ENCODE data around the gene CDC27.
"Not testable (repeated sequence)": the region's sequence is repeated elsewhere in the genome, so short reads cannot be mapped to it uniquely, and the experiment has no call there.

Gene CDC27

DNA sequence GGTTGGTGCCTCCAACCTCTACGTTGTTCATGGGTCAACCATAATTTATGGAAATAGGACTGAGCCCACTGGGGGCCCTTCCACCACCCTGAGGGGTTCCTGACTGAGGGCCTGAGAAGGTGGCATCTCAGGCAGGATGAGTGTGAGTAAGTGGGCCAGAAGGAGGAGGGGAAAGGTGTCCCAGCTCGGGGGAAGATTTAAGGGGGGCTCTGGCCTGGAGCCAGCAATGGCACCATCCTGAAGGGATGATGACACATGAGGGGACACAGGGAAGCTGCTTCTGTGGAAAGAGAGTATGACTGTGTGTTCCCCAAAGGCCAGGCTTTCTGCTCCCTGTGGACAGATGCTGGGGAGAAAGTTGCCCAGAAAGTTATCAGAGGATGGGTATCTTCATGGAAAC lies 38.8 kb upstream of the CDC27 start:
- POLR2A ChIA-PET: no interaction called here
- TF ChIP-seq, protein P1, sequence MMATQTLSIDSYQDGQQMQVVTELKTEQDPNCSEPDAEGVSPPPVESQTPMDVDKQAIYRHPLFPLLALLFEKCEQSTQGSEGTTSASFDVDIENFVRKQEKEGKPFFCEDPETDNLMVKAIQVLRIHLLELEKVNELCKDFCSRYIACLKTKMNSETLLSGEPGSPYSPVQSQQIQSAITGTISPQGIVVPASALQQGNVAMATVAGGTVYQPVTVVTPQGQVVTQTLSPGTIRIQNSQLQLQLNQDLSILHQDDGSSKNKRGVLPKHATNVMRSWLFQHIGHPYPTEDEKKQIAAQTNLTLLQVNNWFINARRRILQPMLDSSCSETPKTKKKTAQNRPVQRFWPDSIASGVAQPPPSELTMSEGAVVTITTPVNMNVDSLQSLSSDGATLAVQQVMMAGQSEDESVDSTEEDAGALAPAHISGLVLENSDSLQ (IDR thresholded peaks at IDR 0.05): no peak
- TF ChIP-seq FOXA1 (IDR thresholded peaks at IDR 0.05) (no peak), NFRKB (IDR thresholded peaks at IDR 0.05) (no peak)
- CTCF ChIA-PET: no interaction called here
- DNase-seq (ENCODE audit: extremely low spot score): no peak

DNA sequence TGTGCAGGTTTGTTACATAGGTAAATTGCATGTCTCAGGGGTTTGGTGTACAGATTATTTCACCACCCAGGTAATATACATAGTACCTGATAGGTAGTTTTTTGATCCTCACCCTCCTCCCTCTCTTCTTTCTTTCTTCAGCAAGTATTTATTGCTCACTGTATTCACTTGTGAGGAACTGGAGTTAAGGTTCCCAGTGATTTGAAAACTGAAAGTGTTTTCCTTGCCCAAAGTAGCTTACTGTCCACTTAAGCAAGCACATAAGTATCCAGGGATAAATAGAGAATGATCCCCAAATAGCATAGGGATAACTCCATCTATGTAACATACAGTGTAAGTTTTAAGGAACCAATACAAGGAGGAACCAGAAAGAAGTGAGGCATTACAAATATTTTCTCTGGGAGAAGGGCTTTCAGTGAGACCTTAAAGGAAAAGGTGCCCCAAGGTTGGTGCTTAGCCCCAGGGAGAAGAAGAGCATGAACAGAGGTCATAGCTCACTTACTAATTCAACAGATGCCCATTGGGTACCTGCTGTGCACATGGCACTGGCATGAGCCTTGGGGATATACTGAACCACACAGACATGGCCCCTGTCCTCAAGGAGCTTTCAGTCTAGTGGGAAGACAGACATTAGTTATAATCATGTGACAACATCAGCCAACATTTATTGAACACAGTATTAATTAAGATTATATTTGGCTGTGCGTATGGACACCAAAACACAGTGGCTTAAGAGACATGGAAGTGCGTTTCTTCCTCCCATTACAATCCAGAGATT lies 37.0 kb upstream of the CDC27 start:
- CTCF ChIA-PET: no interaction called here
- POLR2A ChIA-PET: interaction anchor here (0.5 kb wide), 1 partner anchor 159 kb away, joined by 3 read pairs; no protein-coding TSS in a partner anchor
- DNase-seq (ENCODE audit: extremely low spot score): no peak
- TF ChIP-seq SUZ12 (IDR thresholded peaks at IDR 0.05) (no peak), LEF1 (IDR thresholded peaks at IDR 0.05; ENCODE audit: borderline replicate concordance) (no peak), ARNT (IDR thresholded peaks at IDR 0.05) (no peak), ELF4 (IDR thresholded peaks at IDR 0.05) (no peak), CTBP1 (IDR thresholded peaks at IDR 0.05; ENCODE audit: borderline replicate concordance) (no peak), L3MBTL2 (conservative IDR thresholded peaks at IDR 0.05) (no peak), FOXK2 (IDR thresholded peaks at IDR 0.05) (no peak), BHLHE40 (IDR thresholded peaks at IDR 0.05; ENCODE audit: borderline replicate concordance) (no peak), HDGF (IDR thresholded peaks at IDR 0.05; ENCODE audit: borderline replicate concordance) (no peak), ZNF384 (IDR thresholded peaks at IDR 0.05) (no peak), NFRKB (IDR thresholded peaks at IDR 0.05) (no peak), TARDBP (IDR thresholded peaks at IDR 0.05) (no peak), FOXM1 (IDR thresholded peaks at IDR 0.05; ENCODE audit: borderline replicate concordance) (no peak)
- TF ChIP-seq, protein P1 (IDR thresholded peaks at IDR 0.05): no peak

DNA sequence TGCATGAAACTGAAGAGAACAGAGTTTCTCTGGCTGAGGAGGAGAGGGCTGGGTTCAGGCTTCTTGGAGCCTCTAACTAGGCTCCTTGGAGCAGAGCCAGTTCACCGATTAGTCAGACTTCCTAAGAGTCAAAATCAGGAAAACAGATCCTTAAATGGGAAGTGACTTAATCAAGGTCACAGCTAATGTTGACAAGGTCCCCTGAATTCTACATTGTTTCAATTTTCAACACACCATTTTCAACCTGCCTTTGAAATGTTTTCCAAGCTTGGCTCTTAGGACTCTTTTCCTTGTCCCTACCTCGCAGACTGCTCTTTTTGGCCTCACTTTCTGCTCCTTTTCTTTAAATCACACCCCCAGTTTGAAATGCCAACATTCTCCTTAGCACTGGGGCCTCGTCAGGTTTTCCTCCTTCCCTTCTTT lies 36.4 kb upstream of the CDC27 start:
- POLR2A ChIA-PET: no interaction called here
- CTCF ChIA-PET: no interaction called here
- no peak for TF ChIP-seq FOXM1 (IDR thresholded peaks at IDR 0.05; ENCODE audit: borderline replicate concordance)
- no peak for TF ChIP-seq LEF1 (IDR thresholded peaks at IDR 0.05; ENCODE audit: borderline replicate concordance)
- no peak for TF ChIP-seq CTBP1 (IDR thresholded peaks at IDR 0.05; ENCODE audit: borderline replicate concordance)
- TF ChIP-seq FOXK2 (IDR thresholded peaks at IDR 0.05): no peak
- TF ChIP-seq NFRKB (IDR thresholded peaks at IDR 0.05): no peak
- no peak for TF ChIP-seq HDGF (IDR thresholded peaks at IDR 0.05; ENCODE audit: borderline replicate concordance)
- TF ChIP-seq BHLHE40 (IDR thresholded peaks at IDR 0.05; ENCODE audit: borderline replicate concordance): no peak
- no peak for TF ChIP-seq ARNT (IDR thresholded peaks at IDR 0.05)
- no peak for TF ChIP-seq ELF4 (IDR thresholded peaks at IDR 0.05)
- no peak for TF ChIP-seq SP1 (IDR thresholded peaks at IDR 0.05)
- TF ChIP-seq, protein P1 (IDR thresholded peaks at IDR 0.05): no peak
- TF ChIP-seq SUZ12 (IDR thresholded peaks at IDR 0.05): no peak
- TF ChIP-seq L3MBTL2 (conservative IDR thresholded peaks at IDR 0.05): no peak
- no peak for TF ChIP-seq ZNF384 (IDR thresholded peaks at IDR 0.05)
- TF ChIP-seq FOXA1 (IDR thresholded peaks at IDR 0.05): no peak
- TF ChIP-seq TARDBP (IDR thresholded peaks at IDR 0.05): no peak
- no peak for DNase-seq (ENCODE audit: extremely low spot score)

DNA sequence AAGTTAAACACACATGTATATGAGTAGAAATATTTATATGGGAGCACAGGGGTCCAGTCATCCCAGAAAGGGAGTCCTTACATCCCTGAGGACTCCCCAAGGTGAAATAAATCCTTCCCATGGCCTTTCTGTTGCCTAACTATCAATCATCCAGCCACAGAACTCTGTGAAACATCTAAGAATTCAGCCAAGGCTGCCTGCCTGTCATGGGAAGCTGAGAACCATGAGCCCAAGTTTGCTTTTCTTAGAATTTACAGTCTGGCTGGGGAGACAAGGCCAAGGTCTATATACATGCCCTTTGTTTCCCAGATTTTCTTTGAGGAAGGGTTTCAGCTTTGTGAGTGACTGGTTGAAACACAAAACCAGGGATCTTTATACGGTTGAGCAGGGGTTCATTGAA lies 35.9 kb upstream of the CDC27 start:
- TF ChIP-seq FOXK2 (IDR thresholded peaks at IDR 0.05) (no peak), ELF4 (IDR thresholded peaks at IDR 0.05) (no peak), SUZ12 (IDR thresholded peaks at IDR 0.05) (no peak), NFRKB (IDR thresholded peaks at IDR 0.05) (no peak), FOXA1 (IDR thresholded peaks at IDR 0.05) (no peak), L3MBTL2 (conservative IDR thresholded peaks at IDR 0.05) (no peak), ZNF384 (IDR thresholded peaks at IDR 0.05) (no peak), HDGF (IDR thresholded peaks at IDR 0.05; ENCODE audit: borderline replicate concordance) (no peak), TARDBP (IDR thresholded peaks at IDR 0.05) (no peak), LEF1 (IDR thresholded peaks at IDR 0.05; ENCODE audit: borderline replicate concordance) (no peak), BHLHE40 (IDR thresholded peaks at IDR 0.05; ENCODE audit: borderline replicate concordance) (no peak)
- TF ChIP-seq, protein P1 (IDR thresholded peaks at IDR 0.05): no peak
- POLR2A ChIA-PET: no interaction called here
- CTCF ChIA-PET: no interaction called here
- no peak for DNase-seq (ENCODE audit: extremely low spot score)

DNA sequence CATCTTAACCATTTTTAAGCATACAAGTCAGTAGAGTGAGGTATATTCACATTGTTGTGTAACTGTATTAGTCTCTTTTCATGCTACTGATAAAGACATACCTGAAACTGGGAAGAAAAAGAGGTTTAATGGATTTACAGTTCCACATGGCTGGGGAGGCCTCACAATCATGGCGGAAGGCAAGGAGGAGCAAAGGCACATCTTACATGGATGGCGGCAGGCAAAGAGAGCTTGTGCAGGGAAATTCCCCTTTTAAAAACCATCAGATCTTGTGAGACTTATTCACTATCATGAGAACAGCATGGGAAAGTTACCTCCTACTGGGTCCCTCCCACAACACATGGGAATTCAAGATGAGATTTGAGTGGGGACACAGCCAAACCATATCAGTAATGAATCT lies 35.0 kb upstream of the CDC27 start:
- CTCF ChIA-PET: interaction anchor here (1.4 kb wide), 1 partner anchor 91 kb away, joined by 3 read pairs; no protein-coding TSS in a partner anchor
- DNase-seq (ENCODE audit: extremely low spot score); POLR2A ChIA-PET: not testable (repeated sequence)

DNA sequence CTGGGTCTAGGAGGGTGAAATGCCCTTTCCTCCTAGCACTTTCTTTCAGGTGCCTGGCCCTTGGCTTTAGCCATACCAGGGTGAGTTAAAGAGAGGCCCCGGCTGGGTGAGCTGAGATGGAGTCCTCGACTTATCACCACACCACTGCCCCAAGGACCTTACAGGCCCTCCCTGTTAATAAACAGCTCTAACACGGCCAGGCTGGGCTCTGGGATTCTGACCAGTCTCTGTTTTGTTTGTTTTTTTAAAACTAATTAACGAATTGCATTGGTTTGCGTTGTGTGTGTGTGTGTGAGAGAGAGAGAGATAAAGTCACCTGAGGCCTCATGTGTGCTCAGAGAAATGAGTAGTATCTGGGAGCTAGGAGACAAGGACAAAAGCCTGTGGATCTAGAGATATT lies 34.4 kb upstream of the CDC27 start:
- TF ChIP-seq, protein P1 (IDR thresholded peaks at IDR 0.05): no peak
- TF ChIP-seq ELF4 (IDR thresholded peaks at IDR 0.05) (no peak), BHLHE40 (IDR thresholded peaks at IDR 0.05; ENCODE audit: borderline replicate concordance) (no peak), FOXM1 (IDR thresholded peaks at IDR 0.05; ENCODE audit: borderline replicate concordance) (no peak), FOXA1 (IDR thresholded peaks at IDR 0.05) (no peak), TARDBP (IDR thresholded peaks at IDR 0.05) (no peak), HDGF (IDR thresholded peaks at IDR 0.05; ENCODE audit: borderline replicate concordance) (no peak), CTBP1 (IDR thresholded peaks at IDR 0.05; ENCODE audit: borderline replicate concordance) (no peak), NFRKB (IDR thresholded peaks at IDR 0.05) (no peak)
- CTCF ChIA-PET: interaction anchor here (1.4 kb wide), 1 partner anchor 92 kb away, joined by 3 read pairs; no protein-coding TSS in a partner anchor
- POLR2A ChIA-PET: no interaction called here
- no peak for DNase-seq (ENCODE audit: extremely low spot score)
